K562 (cell line): ENCODE results near the gene ZNHIT6.

Experiments
- EZH2 ChIP-seq: IDR thresholded peaks from 2 replicates; pipeline ENCODE4 v1.6.1; 2012; ENCODE audit warnings: low read depth, mild to moderate bottlenecking, inconsistent platforms, low read length, borderline replicate concordance
- NBN ChIP-seq: fragments of 450-650 bp; IDR thresholded peaks from 2 replicates; pipeline ENCODE4 v1.6.1; 2016; ENCODE audit warnings: low read depth, mild to moderate bottlenecking
- POLR2A ChIP-seq: fragments of 450-650 bp; conservative IDR thresholded peaks from 2 replicates; pipeline ENCODE4 v1.6.1; 2016
- RBM39 ChIP-seq: fragments of 200-400 bp; formaldehyde crosslinking; optimal IDR thresholded peaks from 2 replicates; pipeline ENCODE3; 2018; ENCODE audit warnings: low read depth, low read length
- ZKSCAN8 ChIP-seq: fragments of 200-800 bp; sonication (Bioruptor generic); IDR thresholded peaks from 2 replicates; pipeline ENCODE4 v1.6.1; 2016; ENCODE audit warnings: missing genetic modification characterization, missing compliant biosample characterization
- TF ChIP-seq, protein P1 (sequence below), 3 experiments: IDR thresholded peaks in 2 of 3; conservative IDR thresholded peaks in 1 of 3; 2 replicates each; pipeline ENCODE4 v1.5.1; 2011 to 2012; ENCODE audit warnings: low read length in 3 of 3, mild to moderate bottlenecking in 3 of 3, control low read depth in 2 of 3, improper control_type of control experiment in 1 of 3, inconsistent platforms in 1 of 3, low read depth in 1 of 3, mixed read lengths in 1 of 3, moderate library complexity in 1 of 3; ENCODE audit not compliant: insufficient read depth in 2 of 3

DNA sequence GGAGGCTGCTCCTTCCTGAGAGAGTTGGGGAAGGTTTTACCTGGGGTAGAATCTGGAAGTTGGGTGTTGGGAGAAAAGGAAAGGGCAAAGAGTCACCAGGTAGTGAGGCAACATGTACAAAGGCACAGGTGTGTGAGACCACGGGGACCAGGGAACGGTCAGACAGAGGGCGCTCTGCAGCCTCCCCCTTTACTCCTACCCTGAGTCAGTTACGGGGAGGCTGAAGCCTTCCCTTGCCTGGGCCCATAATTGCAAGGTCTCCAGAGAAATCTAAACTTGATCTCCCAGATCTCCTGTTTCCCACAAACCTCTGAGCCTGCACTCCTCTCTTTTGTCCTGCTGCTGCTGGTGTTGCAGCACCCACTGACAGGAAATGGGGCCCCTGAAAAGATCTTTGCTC is 105.7 kb downstream of the ZNHIT6 start:
- TF ChIP-seq ZKSCAN8 (CRISPR knock-in tag) (no peak), NBN (no peak), EZH2 (no peak), RBM39 (no peak), POLR2A (no peak)
- TF ChIP-seq, protein P1, sequence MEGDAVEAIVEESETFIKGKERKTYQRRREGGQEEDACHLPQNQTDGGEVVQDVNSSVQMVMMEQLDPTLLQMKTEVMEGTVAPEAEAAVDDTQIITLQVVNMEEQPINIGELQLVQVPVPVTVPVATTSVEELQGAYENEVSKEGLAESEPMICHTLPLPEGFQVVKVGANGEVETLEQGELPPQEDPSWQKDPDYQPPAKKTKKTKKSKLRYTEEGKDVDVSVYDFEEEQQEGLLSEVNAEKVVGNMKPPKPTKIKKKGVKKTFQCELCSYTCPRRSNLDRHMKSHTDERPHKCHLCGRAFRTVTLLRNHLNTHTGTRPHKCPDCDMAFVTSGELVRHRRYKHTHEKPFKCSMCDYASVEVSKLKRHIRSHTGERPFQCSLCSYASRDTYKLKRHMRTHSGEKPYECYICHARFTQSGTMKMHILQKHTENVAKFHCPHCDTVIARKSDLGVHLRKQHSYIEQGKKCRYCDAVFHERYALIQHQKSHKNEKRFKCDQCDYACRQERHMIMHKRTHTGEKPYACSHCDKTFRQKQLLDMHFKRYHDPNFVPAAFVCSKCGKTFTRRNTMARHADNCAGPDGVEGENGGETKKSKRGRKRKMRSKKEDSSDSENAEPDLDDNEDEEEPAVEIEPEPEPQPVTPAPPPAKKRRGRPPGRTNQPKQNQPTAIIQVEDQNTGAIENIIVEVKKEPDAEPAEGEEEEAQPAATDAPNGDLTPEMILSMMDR (IDR thresholded peaks at IDR 0.05 in 2 of 3, conservative IDR thresholded peaks at IDR 0.05 in 1 of 3; ENCODE audit: insufficient read depth in 2 of 3, low read depth in 1 of 3, low read length in 3 of 3), result peak in 2 of 3 experiments; percentile 15 to 21; a peak in 1 of 6 replicates
